Activated naive CD8-positive, alpha-beta T cell (primary cell): ENCODE data around the gene KRT81.
"Not testable (repeated sequence)": the region's sequence is repeated elsewhere in the genome, so short reads cannot be mapped to it uniquely, and the experiment has no call there.

Experiments
- H3K27ac Mint-ChIP-seq: one replicate; pipeline ENCODE4 v1.8.0; 2021; ENCODE audit warnings: mixed read lengths
- H3K27me3 Mint-ChIP-seq: one replicate; pipeline ENCODE4 v1.8.0; 2021; ENCODE audit warnings: mixed read lengths
- H3K36me3 Mint-ChIP-seq: one replicate; pipeline ENCODE4 v1.8.0; 2021; ENCODE audit warnings: mixed read lengths
- H3K4me1 Mint-ChIP-seq: one replicate; pipeline ENCODE4 v1.8.0; 2021; ENCODE audit warnings: low read depth, mixed read lengths
- H3K4me3 Mint-ChIP-seq: one replicate; pipeline ENCODE4 v1.8.0; 2021; ENCODE audit warnings: mild to moderate bottlenecking, mixed read lengths
- H3K9me3 Mint-ChIP-seq: one replicate; pipeline ENCODE4 v1.8.0; 2021; ENCODE audit warnings: low read depth, mixed read lengths

KRT81 gene

DNA sequence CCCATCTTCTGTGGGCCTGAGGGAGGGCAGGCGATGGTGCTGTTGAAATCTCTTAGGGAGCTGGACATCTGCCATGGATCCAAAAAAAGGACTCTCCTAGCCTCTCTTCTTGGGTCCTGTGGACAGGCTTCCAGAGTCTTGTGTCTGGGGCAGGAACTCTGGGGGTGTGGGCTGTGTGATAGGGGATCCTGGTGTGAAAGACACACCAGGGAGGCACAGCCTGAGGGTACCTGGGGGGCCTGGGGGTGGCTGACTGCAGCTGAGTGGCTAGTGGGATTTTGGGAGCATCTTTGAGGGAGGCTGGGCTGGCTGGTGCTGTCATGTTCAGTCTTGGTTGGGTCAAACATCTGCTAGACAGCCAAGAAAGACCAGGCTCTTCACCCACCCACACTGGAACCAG, 31.7 kb upstream of the KRT81 start:
- Mint-ChIP-seq H3K36me3 (no peaks in the 10 kb centered on the region), H3K27ac (no peak overlapping the region), H3K4me3 (no peak overlapping the region), H3K4me1 (peaks cover 9% of the 10 kb centered on the region), H3K27me3 (peaks cover 10% of the 10 kb centered on the region), H3K9me3 (no peaks in the 10 kb centered on the region)

DNA sequence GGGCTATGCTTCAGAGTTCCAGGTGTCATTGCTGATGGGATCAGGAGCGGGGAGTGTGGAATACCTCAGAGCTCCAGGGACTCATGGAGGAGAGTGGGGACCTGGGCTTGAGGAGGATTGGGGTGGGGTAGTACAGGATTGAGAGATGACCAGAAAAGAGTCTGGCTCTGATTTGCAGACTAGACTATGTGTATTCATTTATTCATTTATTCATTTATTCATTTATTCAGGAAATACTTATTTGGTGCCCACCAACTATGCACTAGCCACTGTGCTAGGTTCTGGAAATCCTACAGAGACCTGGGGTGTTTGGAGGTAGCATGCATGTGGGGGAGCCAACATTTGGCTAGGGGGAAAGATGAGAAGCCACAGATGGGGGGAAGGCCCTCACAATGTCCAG, 30.7 kb upstream of the KRT81 start:
- peaks cover 10% of the 10 kb centered on the region for H3K27me3 Mint-ChIP-seq
- no peak overlapping the region for H3K27ac Mint-ChIP-seq
- H3K36me3 Mint-ChIP-seq, result no peaks in the 10 kb centered on the region
- no peak overlapping the region for H3K4me3 Mint-ChIP-seq
- no peaks in the 10 kb centered on the region for H3K9me3 Mint-ChIP-seq
- no peaks in the 10 kb centered on the region for H3K4me1 Mint-ChIP-seq

DNA sequence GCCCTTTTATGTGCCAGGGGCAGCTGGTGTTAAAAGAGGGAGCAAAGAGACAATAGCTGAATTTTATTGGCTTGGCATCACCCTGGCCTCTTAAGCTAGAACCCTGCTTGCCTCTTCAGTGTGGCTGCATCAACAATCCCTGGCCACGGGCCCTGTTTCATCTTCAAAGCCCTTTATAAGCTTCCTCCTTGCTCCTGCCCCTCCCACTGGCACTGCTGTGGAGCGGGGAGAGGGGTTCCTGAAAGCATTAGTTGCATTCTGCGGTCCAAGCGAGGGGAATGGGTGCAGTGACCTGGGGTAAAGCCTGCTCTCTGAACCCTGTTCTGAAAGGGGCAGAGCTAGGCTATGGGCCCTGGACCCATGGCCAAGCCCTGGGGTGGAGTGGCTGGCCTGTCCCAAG, 30.1 kb upstream of the KRT81 start:
- H3K27ac Mint-ChIP-seq, result no peak overlapping the region
- no peaks in the 10 kb centered on the region for H3K9me3 Mint-ChIP-seq
- no peaks in the 10 kb centered on the region for H3K36me3 Mint-ChIP-seq
- peaks cover 10% of the 10 kb centered on the region for H3K27me3 Mint-ChIP-seq
- H3K4me1 Mint-ChIP-seq, result no peaks in the 10 kb centered on the region
- no peak overlapping the region for H3K4me3 Mint-ChIP-seq

- Mint-ChIP-seq H3K4me3 (no peak within 1 kb of the TSS), H3K36me3 (no peaks in the 10 kb centered on the region), H3K27me3 (peaks cover 10% of the 10 kb centered on the region), H3K27ac (no peak within 1 kb of the TSS), H3K9me3 (no peaks in the 10 kb centered on the region), H3K4me1 (no peaks in the 10 kb centered on the region)
These were observed 29.6 kb upstream of the KRT81 start, which contains the start of gene KRT83 for GRCh38 chr12:52320784-52321400. Gene KRT83 (minus strand): TSS chr12:52321398. CDS start chr12:52321335, 63 bp downstream.

GRCh38 chr12:52319097-52319496, 27.8 kb upstream of the KRT81 start:
- no peak overlapping the region for H3K4me3 Mint-ChIP-seq
- no peak overlapping the region for H3K27ac Mint-ChIP-seq
- peaks cover 10% of the 10 kb centered on the region for H3K27me3 Mint-ChIP-seq
- no peaks in the 10 kb centered on the region for H3K9me3 Mint-ChIP-seq
- no peaks in the 10 kb centered on the region for H3K4me1 Mint-ChIP-seq
- no peaks in the 10 kb centered on the region for H3K36me3 Mint-ChIP-seq

DNA sequence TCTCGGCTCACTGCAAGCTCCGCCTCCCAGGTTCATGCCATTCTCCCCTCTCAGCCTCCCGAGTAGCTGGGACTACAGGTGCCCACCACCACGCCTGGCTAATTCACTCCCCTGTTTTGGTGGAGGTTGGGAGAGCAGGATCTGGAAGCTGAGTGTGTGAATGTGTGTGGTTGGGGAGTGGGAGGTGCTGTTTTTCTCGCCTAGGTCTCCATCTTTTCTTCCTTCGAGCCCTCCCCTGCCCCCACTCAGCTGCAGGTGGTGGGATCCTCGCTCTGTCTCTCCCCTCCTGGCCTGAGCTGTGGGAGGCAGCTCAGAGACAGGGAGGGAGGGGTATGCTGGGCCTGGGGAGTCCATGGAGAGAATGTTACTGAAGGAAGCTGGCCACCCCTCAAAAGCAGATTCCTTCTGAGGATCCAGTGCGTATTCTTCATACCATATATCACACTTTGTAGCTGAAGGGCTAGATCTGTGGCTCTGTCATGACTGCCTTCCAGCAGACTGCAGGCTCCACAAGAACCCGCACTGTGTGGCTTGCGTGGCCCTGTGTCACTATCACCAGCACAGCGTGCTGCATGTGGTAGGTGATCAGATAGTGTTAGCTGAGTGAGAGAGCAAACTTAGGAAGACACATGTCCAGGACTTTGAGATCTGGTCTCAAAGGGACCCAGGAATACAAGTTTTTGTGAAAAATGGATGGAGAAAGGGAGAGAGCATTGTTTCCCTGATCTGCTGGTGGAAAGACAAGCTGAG, 27.1 kb upstream of the KRT81 start:
- no peaks in the 10 kb centered on the region for H3K36me3 Mint-ChIP-seq
- no peak overlapping the region for H3K27ac Mint-ChIP-seq
- peaks cover 10% of the 10 kb centered on the region for H3K27me3 Mint-ChIP-seq
- no peak overlapping the region for H3K4me3 Mint-ChIP-seq
- H3K9me3 Mint-ChIP-seq, result no peaks in the 10 kb centered on the region
- no peaks in the 10 kb centered on the region for H3K4me1 Mint-ChIP-seq

DNA sequence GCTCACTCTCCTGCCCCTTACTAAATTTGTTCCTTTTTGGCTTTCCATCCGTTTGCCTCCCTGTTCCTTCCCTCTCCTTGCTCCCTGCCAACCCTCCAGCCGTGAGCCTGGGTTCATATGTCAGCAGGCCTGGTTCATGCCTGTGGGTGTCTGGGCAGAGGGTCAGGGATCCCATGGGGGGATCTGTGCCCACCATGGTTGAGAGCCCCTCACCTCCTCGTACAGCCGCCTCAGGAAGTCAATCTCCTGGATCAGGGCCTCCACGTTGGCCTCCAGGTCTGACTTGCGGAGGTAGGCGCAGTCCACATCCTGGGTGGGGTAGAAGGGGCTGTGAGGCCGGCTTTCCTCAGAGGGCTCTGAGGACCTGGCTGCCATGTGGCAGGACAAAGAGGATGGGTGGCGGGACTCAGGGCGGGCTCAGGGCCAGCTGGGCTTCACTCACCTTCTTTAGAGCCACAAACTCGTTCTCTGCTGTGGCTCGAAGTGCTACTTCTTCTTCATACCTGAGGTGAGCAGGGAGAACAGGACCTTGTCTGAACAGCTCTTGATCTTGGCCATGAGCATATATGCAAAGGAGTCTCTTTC, 26.2 kb upstream of the KRT81 start:
- Mint-ChIP-seq H3K9me3 (no peaks in the 10 kb centered on the region), H3K27me3 (peaks cover 11% of the 10 kb centered on the region), H3K4me3 (no peak overlapping the region), H3K36me3 (no peaks in the 10 kb centered on the region), H3K4me1 (no peaks in the 10 kb centered on the region), H3K27ac (no peak overlapping the region)

DNA sequence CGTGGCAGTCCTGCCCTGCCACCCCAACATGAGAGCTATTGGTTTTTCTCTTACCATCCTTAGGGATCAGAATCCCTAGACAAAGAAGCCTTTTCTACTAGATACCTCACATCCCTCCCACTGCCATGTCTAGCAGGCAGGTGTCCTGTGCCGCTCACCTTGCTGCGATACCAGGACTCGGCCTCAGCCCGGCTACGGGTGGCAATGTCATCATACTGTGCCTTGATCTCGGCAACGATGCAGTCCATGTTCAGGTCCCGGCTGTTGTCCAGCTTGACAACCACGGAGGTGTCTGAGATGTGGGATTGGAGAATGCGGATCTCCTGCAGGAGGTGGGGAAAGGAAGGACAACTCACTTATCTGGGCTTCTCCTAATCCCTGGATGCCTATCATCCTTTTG, 25.4 kb upstream of the KRT81 start:
- H3K4me3 Mint-ChIP-seq, result no peak overlapping the region
- H3K27me3 Mint-ChIP-seq, result peaks cover 10% of the 10 kb centered on the region
- H3K4me1 Mint-ChIP-seq, result no peaks in the 10 kb centered on the region

GRCh38 chr12:52316290-52316689, 25.0 kb upstream of the KRT81 start:
- Mint-ChIP-seq H3K9me3 (no peaks in the 10 kb centered on the region), H3K27me3 (peaks cover 11% of the 10 kb centered on the region), H3K4me3 (no peak overlapping the region), H3K27ac (no peak overlapping the region), H3K4me1 (no peaks in the 10 kb centered on the region), H3K36me3 (no peaks in the 10 kb centered on the region)

More for the DNA sequence above, 25.4 kb upstream of the KRT81 start:
- H3K27ac Mint-ChIP-seq, result no peak overlapping the region
- H3K9me3 Mint-ChIP-seq, result no peaks in the 10 kb centered on the region
- H3K36me3 Mint-ChIP-seq, result no peaks in the 10 kb centered on the region

GRCh38 chr12:52315721-52316120, 24.4 kb upstream of the KRT81 start:
- not testable (repeated sequence) for H3K4me3 Mint-ChIP-seq, H3K9me3 Mint-ChIP-seq, H3K27ac Mint-ChIP-seq, H3K4me1 Mint-ChIP-seq, H3K36me3 Mint-ChIP-seq
- peaks cover 13% of the 10 kb centered on the region for H3K27me3 Mint-ChIP-seq

- Mint-ChIP-seq H3K27ac (no peak overlapping the region), H3K36me3 (no peaks in the 10 kb centered on the region), H3K4me3 (no peak overlapping the region), H3K4me1 (no peaks in the 10 kb centered on the region), H3K27me3 (peaks cover 18% of the 10 kb centered on the region), H3K9me3 (no peaks in the 10 kb centered on the region)
These were observed 23.2 kb upstream of the KRT81 start for GRCh38 chr12:52314511-52314910.

- Mint-ChIP-seq H3K27me3 (peaks cover 23% of the 10 kb centered on the region), H3K4me1 (peaks cover under 1% of the 10 kb centered on the region), H3K9me3 (no peaks in the 10 kb centered on the region), H3K4me3 (no peak overlapping the region), H3K36me3 (no peaks in the 10 kb centered on the region), H3K27ac (no peak overlapping the region)
These were observed 22.6 kb upstream of the KRT81 start for GRCh38 chr12:52313926-52314325.

DNA sequence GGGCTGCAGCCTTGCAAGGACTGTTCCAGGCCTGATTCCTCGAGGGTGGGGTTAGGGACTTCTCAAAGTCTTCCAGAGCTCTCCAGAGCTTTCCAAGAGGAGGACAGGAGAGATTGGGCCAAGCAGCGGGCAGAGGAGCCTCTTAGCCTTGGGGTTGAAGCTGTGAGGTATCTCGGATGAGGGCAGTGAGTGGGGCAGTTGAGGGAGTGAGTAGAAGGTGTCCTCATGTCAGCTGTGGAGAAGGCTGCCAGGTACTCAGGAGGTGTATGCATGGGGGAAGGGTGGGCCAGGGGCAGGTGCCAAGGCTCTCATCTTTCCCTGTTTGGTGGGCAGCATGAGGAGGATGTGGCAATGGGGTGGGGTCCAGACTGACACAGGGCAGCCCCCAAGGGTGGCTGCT, 22.1 kb upstream of the KRT81 start:
- H3K27me3 Mint-ChIP-seq, result peaks cover 26% of the 10 kb centered on the region
- no peak overlapping the region for H3K27ac Mint-ChIP-seq
- no peaks in the 10 kb centered on the region for H3K9me3 Mint-ChIP-seq
- H3K36me3 Mint-ChIP-seq, result no peaks in the 10 kb centered on the region
- H3K4me1 Mint-ChIP-seq, result peaks cover 4% of the 10 kb centered on the region
- H3K4me3 Mint-ChIP-seq, result no peak overlapping the region

DNA sequence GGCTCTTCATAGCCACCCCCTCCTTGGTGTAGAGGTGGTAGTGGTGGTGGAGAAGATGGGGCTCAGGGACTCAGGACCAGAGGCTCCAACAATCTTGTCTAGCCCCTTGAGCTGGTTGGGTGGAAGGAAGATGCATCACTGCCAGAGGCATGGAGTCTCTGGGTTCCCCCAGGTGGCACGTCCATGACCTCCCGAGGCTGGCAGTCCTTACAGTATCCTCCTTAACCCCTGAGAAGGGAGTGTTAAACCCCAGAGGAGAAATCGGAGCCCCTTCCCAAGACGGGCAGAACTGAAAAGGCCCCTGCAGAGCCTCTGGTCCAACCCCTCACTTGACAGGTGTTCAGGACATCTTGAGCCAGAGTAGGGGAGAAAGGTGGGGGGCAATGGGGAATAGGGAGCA, 20.8 kb upstream of the KRT81 start:
- peaks cover 31% of the 10 kb centered on the region for H3K27me3 Mint-ChIP-seq
- H3K4me3 Mint-ChIP-seq, result no peak overlapping the region
- H3K9me3 Mint-ChIP-seq, result no peaks in the 10 kb centered on the region
- peaks cover 7% of the 10 kb centered on the region for H3K4me1 Mint-ChIP-seq
- no peak overlapping the region for H3K27ac Mint-ChIP-seq
- no peaks in the 10 kb centered on the region for H3K36me3 Mint-ChIP-seq

GRCh38 chr12:52311285-52311648, 19.9 kb upstream of the KRT81 start:
- Mint-ChIP-seq H3K9me3 (no peaks in the 10 kb centered on the region), H3K27ac (no peak overlapping the region), H3K27me3 (peaks cover 33% of the 10 kb centered on the region), H3K4me1 (peaks cover 7% of the 10 kb centered on the region), H3K4me3 (no peak overlapping the region), H3K36me3 (no peaks in the 10 kb centered on the region)
